Thyroid gland (tissue), 4 donors: Measurements from ENCODE around the gene PCBP3.

Experiments used
- POLR2A ChIP-seq, 2 donors: fragments of 450-650 bp; IDR thresholded peaks; one replicate each; pipeline ENCODE4 v1.6.1; 2017; ENCODE audit warnings: antibody characterized with exemption in 2 of 2, mild to moderate bottlenecking in 2 of 2, moderate library complexity in 1 of 2
- TF ChIP-seq, protein P1 (sequence below), 6 experiments: fragments of 200-600 bp in 3 of 6; fragments of 450-650 bp in 3 of 6; sonication (generic) in 3 of 6; IDR thresholded peaks; one replicate each; pipeline ENCODE4 v1.5.1; 2016 to 2019; ENCODE audit warnings: antibody characterized with exemption in 6 of 6, mild to moderate bottlenecking in 2 of 6, inconsistent platforms in 1 of 6, moderate library complexity in 1 of 6

DNA sequence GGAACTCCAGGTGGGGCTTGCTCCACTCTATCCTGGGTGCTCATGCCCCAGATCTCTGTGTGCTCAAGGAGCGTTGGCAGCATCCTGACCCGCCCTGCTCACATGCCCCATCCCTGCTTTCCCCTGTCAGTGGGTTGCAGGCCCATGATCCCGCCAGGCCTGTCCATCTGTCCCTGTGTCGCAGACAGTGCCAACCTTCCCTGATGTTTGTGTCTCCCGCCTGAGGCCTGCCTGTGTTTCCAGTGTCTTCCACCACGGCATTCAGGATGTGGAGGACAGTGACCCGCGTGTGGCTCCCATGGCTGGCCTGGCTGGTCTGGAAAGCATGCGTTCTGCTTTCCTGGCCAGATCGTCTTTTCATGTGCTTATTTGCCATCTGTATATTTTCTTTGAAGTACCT, 82.9 kb downstream of the PCBP3 start:
- no peak for TF ChIP-seq POLR2A (IDR thresholded peaks at IDR 0.05)
- TF ChIP-seq, protein P1, sequence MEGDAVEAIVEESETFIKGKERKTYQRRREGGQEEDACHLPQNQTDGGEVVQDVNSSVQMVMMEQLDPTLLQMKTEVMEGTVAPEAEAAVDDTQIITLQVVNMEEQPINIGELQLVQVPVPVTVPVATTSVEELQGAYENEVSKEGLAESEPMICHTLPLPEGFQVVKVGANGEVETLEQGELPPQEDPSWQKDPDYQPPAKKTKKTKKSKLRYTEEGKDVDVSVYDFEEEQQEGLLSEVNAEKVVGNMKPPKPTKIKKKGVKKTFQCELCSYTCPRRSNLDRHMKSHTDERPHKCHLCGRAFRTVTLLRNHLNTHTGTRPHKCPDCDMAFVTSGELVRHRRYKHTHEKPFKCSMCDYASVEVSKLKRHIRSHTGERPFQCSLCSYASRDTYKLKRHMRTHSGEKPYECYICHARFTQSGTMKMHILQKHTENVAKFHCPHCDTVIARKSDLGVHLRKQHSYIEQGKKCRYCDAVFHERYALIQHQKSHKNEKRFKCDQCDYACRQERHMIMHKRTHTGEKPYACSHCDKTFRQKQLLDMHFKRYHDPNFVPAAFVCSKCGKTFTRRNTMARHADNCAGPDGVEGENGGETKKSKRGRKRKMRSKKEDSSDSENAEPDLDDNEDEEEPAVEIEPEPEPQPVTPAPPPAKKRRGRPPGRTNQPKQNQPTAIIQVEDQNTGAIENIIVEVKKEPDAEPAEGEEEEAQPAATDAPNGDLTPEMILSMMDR (IDR thresholded peaks at IDR 0.05), result no peak
